Mesenchymal stem cell (in vitro differentiated cells and primary cell): ENCODE data around the gene MOXD1.
A peak's percentile ranks its signal among the peaks of the same experiment; 100 is the strongest.

ENCODE experiments used
- DNase-seq: peaks from one replicate; pipeline ENCODE4 v3.0.0-alpha.2; 2013
- H2AFZ ChIP-seq: one replicate; pipeline ENCODE4 v1.6.1; 2013; ENCODE audit warnings: low read depth, mild to moderate bottlenecking, control low read depth, inconsistent platforms, low read length, moderate library complexity
- H2AK5ac ChIP-seq: 2 replicates; pipeline ENCODE4 v1.6.1; 2013; ENCODE audit warnings: low read length, moderate library complexity, mild to moderate bottlenecking, inconsistent platforms; ENCODE audit not compliant: severe bottlenecking
- H2BK120ac ChIP-seq: one replicate; pipeline ENCODE4 v1.6.1; 2013; ENCODE audit warnings: low read depth, mild to moderate bottlenecking, inconsistent platforms, low read length, moderate library complexity
- H2BK12ac ChIP-seq, 2 experiments: one replicate each; pipeline ENCODE4 v1.6.1; 2013; ENCODE audit warnings: inconsistent platforms in 2 of 2, low read length in 2 of 2, mild to moderate bottlenecking in 2 of 2, moderate library complexity in 2 of 2, control low read depth in 1 of 2
- H2BK15ac ChIP-seq: one replicate; pipeline ENCODE4 v1.6.1; 2013; ENCODE audit warnings: mild to moderate bottlenecking, low read depth, inconsistent platforms; ENCODE audit not compliant: poor library complexity, severe bottlenecking
- H2BK5ac ChIP-seq: 2 replicates; pipeline ENCODE4 v1.6.1; 2013; ENCODE audit warnings: low read depth, mild to moderate bottlenecking, low read length, control low read depth, inconsistent platforms; ENCODE audit not compliant: poor library complexity, severe bottlenecking
- H3K14ac ChIP-seq, 2 experiments: one replicate each; pipeline ENCODE4 v1.6.1; 2013; ENCODE audit warnings: inconsistent platforms in 2 of 2, low read length in 2 of 2, control low read depth in 1 of 2, mild to moderate bottlenecking in 1 of 2, moderate library complexity in 1 of 2
- H3K18ac ChIP-seq, 2 experiments: one replicate each; pipeline ENCODE4 v1.6.1; 2013; ENCODE audit warnings: inconsistent platforms in 2 of 2, low read length in 2 of 2, control low read depth in 1 of 2, low read depth in 1 of 2, mild to moderate bottlenecking in 1 of 2
- H3K23ac ChIP-seq, 2 experiments: one replicate each; pipeline ENCODE4 v1.6.1; 2013; ENCODE audit warnings: inconsistent platforms in 2 of 2, low read length in 2 of 2, mild to moderate bottlenecking in 2 of 2, moderate library complexity in 2 of 2, control low read depth in 1 of 2
- H3K27ac ChIP-seq: 2 replicates; pipeline ENCODE4 v1.5.1; 2013; ENCODE audit warnings: mild to moderate bottlenecking, moderate library complexity, low read length, control low read depth, inconsistent platforms; ENCODE audit not compliant: poor library complexity, severe bottlenecking
- H3K27me3 ChIP-seq, 2 experiments: 2 replicates each; pipeline versions ENCODE4 v1.6.1 to v1.7.0; 2013; ENCODE audit warnings: low read length in 2 of 2, mild to moderate bottlenecking in 2 of 2, moderate library complexity in 2 of 2, control low read depth in 1 of 2, inconsistent platforms in 1 of 2; ENCODE audit not compliant: control insufficient read depth in 1 of 2, insufficient read depth in 1 of 2
- H3K36me3 ChIP-seq, 2 experiments: 2 replicates each; pipeline versions ENCODE4 v1.6.1 to v1.7.0; 2013; ENCODE audit warnings: low read length in 2 of 2, control low read depth in 1 of 2, inconsistent platforms in 1 of 2, low read depth in 1 of 2, mild to moderate bottlenecking in 1 of 2; ENCODE audit not compliant: insufficient read depth in 2 of 2, control insufficient read depth in 1 of 2
- H3K4ac ChIP-seq, 2 experiments: one replicate each; pipeline ENCODE4 v1.6.1; 2013; ENCODE audit warnings: inconsistent platforms in 2 of 2, low read length in 2 of 2, mild to moderate bottlenecking in 2 of 2, moderate library complexity in 2 of 2, control low read depth in 1 of 2, low read depth in 1 of 2
- H3K4me1 ChIP-seq: 2 replicates; pipeline ENCODE4 v1.6.1; 2013; ENCODE audit warnings: low read depth, low read length, control low read depth; ENCODE audit not compliant: control insufficient read depth, insufficient read depth
- H3K4me2 ChIP-seq: 2 replicates; pipeline ENCODE4 v1.6.1; 2013; ENCODE audit warnings: low read length, mild to moderate bottlenecking, inconsistent platforms; ENCODE audit not compliant: poor library complexity, severe bottlenecking
- H3K4me3 ChIP-seq, 2 experiments: 2 replicates each; pipeline versions ENCODE4 v1.5.1 to v1.7.0; 2013; ENCODE audit warnings: low read length in 2 of 2, mild to moderate bottlenecking in 2 of 2, control low read depth in 1 of 2, low read depth in 1 of 2; ENCODE audit not compliant: insufficient read depth in 1 of 2
- H3K79me1 ChIP-seq: replicated peaks from 2 replicates; pipeline ENCODE4 v1.6.1; 2013; ENCODE audit warnings: mild to moderate bottlenecking, control low read depth, low read length, inconsistent platforms; ENCODE audit not compliant: poor library complexity, severe bottlenecking
- H3K9ac ChIP-seq: 2 replicates; pipeline ENCODE4 v1.7.0; 2013; ENCODE audit warnings: mild to moderate bottlenecking, low read length, moderate library complexity
- H3K9me3 ChIP-seq: 2 replicates; pipeline ENCODE4 v1.7.0; 2013; ENCODE audit warnings: mild to moderate bottlenecking, low read length; ENCODE audit not compliant: control insufficient read depth
- H4K8ac ChIP-seq: one replicate; pipeline ENCODE4 v1.6.1; 2013; ENCODE audit warnings: inconsistent platforms, mild to moderate bottlenecking, low read length, moderate library complexity
- H4K91ac ChIP-seq: one replicate; pipeline ENCODE4 v1.6.1; 2013; ENCODE audit warnings: mild to moderate bottlenecking, low read length, inconsistent platforms
- WGBS: methylation state at CpG from one replicate; pipeline ENCODE4 v1.1.7; 2013; ENCODE audit warnings: mixed read lengths; 5-methylcytosine and 5-hydroxymethylcytosine counted together

MOXD1 gene

DNA sequence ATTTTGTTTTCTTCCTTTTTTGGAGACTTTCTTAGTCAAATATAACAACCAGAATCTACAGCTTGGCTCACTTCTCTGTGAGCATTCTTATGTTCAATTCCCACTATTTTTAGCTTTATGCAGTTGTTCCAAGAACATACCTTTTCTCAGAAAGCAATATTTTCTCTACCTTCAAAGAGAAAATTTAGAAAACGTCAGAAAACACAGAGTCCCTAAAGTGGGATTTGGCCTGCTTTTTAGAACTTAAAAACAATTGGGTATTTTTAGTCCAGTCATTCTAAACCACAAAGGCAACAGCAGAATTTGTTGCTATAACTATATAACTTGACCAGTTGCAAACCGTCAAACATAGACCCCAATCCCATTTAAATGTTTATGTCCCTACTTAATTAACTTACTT lies 133.1 kb downstream of the MOXD1 start:
- Histone ChIP-seq H4K91ac (no peak overlapping the region), H3K27me3 (no peaks in the 10 kb centered on the region), H3K9ac (no peak overlapping the region), H3K27ac (no peak overlapping the region), H3K23ac (no peak overlapping the region), H3K36me3 (no peaks in the 10 kb centered on the region), H4K8ac (no peak overlapping the region), H2AK5ac (no peak overlapping the region), H2BK12ac (no peak overlapping the region), H3K14ac (no peak overlapping the region), H2BK15ac (no peak overlapping the region), H2AFZ (no peak overlapping the region), H3K4me1 (peaks cover 3% of the 10 kb centered on the region), H3K4me3 (no peak overlapping the region), H3K4ac (no peak overlapping the region), H2BK120ac (no peak overlapping the region), H3K9me3 (no peaks in the 10 kb centered on the region), H3K4me2 (no peak overlapping the region), H3K18ac (no peak overlapping the region), H2BK5ac (no peak overlapping the region), H3K79me1 (no peaks in the 10 kb centered on the region)
- no peak for DNase-seq
- 84% methylated on average over 2 of the region's 2 CpGs for WGBS

DNA sequence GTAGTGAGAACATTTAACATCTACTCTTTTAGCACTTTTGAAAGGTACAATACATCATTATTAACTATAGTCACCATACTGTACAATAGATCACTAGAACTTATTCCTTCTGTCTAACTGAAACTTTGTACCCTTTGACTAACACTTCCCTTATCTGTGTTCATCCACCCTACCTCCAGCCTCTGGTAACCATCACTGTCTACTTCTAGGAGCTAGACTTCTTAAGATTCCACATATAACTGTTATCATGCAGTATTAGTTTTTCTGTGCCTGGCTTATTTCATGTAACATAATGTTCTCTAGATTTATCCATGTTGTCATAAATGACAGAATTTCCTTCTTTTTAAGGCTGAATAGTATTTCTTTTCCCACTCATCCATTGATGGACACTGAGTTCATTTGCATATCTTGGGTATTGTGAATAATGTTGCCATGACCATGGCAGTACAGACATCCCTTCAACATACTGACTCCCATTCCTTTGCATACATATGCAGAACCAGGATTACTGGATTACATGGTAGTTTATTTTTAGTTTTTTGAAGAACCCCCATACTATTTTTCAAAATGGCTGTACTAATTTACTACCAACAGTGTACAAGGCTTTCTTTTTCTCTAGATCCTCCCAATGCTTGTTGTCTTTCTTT lies 135.7 kb downstream of the MOXD1 start:
- no peak overlapping the region for H3K4me3 ChIP-seq
- no peak overlapping the region for H2BK15ac ChIP-seq
- no peaks in the 10 kb centered on the region for H3K79me1 ChIP-seq
- H3K18ac ChIP-seq: no peak overlapping the region
- H4K91ac ChIP-seq: no peak overlapping the region
- H2AFZ ChIP-seq: no peak overlapping the region
- no peak overlapping the region for H3K14ac ChIP-seq
- H3K9ac ChIP-seq: no peak overlapping the region
- no peaks in the 10 kb centered on the region for H3K4me1 ChIP-seq
- no peak overlapping the region for H3K27ac ChIP-seq
- no peak overlapping the region for H3K23ac ChIP-seq
- H3K9me3 ChIP-seq: no peaks in the 10 kb centered on the region
- H3K4me2 ChIP-seq: no peak overlapping the region
- no peak overlapping the region for H3K4ac ChIP-seq
- no peak overlapping the region for H2BK12ac ChIP-seq
- H3K36me3 ChIP-seq: no peaks in the 10 kb centered on the region
- no peak for DNase-seq
- no peaks in the 10 kb centered on the region for H3K27me3 ChIP-seq
- H2BK5ac ChIP-seq: no peak overlapping the region
- H2AK5ac ChIP-seq: no peak overlapping the region
- H2BK120ac ChIP-seq: no peak overlapping the region
- H4K8ac ChIP-seq: no peak overlapping the region

DNA sequence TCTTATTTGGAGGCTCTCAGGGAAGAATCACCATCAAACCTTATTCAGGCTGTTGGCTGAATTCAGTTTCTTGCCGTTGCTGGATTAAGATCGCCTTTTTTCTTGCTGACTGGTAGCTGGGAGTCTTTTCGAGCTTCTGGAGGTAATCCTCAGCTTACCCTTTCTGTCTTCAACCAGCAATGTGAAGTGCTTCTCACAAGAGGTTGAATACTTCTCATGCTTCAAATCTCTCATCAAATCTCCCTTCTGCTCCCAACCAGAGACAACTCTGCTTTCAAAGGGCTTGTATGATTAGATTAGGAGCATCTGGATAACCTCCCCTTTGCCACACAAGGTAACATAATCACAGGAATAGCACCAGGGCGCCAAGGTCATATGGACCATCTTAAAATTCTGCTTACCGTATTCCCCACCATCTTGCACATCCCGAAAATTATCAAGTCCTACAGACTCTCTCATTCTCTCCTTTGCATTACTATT lies 137.2 kb downstream of the MOXD1 start:
- no peak for DNase-seq
- H2BK12ac ChIP-seq: no peak overlapping the region
- no peak overlapping the region for H3K4me3 ChIP-seq
- no peaks in the 10 kb centered on the region for H3K4me1 ChIP-seq
- no peaks in the 10 kb centered on the region for H3K27me3 ChIP-seq
- peak overlapping the region; percentile 50 for H2AK5ac ChIP-seq
- H3K4ac ChIP-seq: no peak overlapping the region
- no peak overlapping the region for H4K8ac ChIP-seq
- no peak overlapping the region for H4K91ac ChIP-seq
- no peak overlapping the region for H2AFZ ChIP-seq
- no peak overlapping the region for H3K14ac ChIP-seq
- no peak overlapping the region for H3K18ac ChIP-seq
- no peak overlapping the region for H3K27ac ChIP-seq
- H3K23ac ChIP-seq: no peak overlapping the region
- no peak overlapping the region for H3K4me2 ChIP-seq
- H2BK15ac ChIP-seq: no peak overlapping the region
- no peaks in the 10 kb centered on the region for H3K79me1 ChIP-seq
- no peak overlapping the region for H3K9ac ChIP-seq
- H3K36me3 ChIP-seq: no peaks in the 10 kb centered on the region
- no peak overlapping the region for H2BK120ac ChIP-seq
- H3K9me3 ChIP-seq: no peaks in the 10 kb centered on the region
- no peak overlapping the region for H2BK5ac ChIP-seq
- WGBS: 95% methylated on average over 6 of the region's 6 CpGs

DNA sequence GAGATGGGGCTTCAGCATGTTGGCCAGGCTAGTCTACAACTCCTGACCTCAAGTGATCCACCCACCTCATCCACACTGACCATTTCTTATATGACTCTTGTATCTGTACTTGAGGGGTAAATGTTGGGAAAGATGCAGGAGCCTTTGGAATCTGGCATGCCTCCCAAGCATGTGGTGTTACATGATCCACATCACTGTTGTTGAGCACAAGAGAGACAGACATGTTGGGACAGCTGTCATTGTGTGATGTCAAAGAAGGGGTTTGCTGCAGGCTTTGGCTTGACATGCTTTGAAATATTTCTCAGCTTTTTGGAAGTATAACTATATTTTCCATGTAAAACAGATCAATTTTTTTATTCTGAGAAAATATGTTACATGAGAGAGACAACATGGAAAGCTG lies 139.9 kb downstream of the MOXD1 start:
- no peak overlapping the region for H3K9ac ChIP-seq
- H3K9me3 ChIP-seq: no peaks in the 10 kb centered on the region
- H3K18ac ChIP-seq: no peak overlapping the region
- no peaks in the 10 kb centered on the region for H3K27me3 ChIP-seq
- no peaks in the 10 kb centered on the region for H3K79me1 ChIP-seq
- no peak overlapping the region for H2BK12ac ChIP-seq
- H3K27ac ChIP-seq: no peak overlapping the region
- H2BK15ac ChIP-seq: no peak overlapping the region
- H2BK120ac ChIP-seq: no peak overlapping the region
- no peak overlapping the region for H2AFZ ChIP-seq
- no peak overlapping the region for H3K14ac ChIP-seq
- H2BK5ac ChIP-seq: no peak overlapping the region
- H3K23ac ChIP-seq: no peak overlapping the region
- H4K91ac ChIP-seq: no peak overlapping the region
- no peak overlapping the region for H3K4me2 ChIP-seq
- H3K4ac ChIP-seq: no peak overlapping the region
- no peaks in the 10 kb centered on the region for H3K4me1 ChIP-seq
- no peak overlapping the region for H2AK5ac ChIP-seq
- no peaks in the 10 kb centered on the region for H3K36me3 ChIP-seq
- DNase-seq: no peak
- no peak overlapping the region for H3K4me3 ChIP-seq
- no peak overlapping the region for H4K8ac ChIP-seq
